Measurements from ENCODE around the gene OPN1MW3.
"Not testable (repeated sequence)": the region's sequence is repeated elsewhere in the genome, so short reads cannot be mapped to it uniquely, and the experiment has no call there.

Gene OPN1MW3

DNA sequence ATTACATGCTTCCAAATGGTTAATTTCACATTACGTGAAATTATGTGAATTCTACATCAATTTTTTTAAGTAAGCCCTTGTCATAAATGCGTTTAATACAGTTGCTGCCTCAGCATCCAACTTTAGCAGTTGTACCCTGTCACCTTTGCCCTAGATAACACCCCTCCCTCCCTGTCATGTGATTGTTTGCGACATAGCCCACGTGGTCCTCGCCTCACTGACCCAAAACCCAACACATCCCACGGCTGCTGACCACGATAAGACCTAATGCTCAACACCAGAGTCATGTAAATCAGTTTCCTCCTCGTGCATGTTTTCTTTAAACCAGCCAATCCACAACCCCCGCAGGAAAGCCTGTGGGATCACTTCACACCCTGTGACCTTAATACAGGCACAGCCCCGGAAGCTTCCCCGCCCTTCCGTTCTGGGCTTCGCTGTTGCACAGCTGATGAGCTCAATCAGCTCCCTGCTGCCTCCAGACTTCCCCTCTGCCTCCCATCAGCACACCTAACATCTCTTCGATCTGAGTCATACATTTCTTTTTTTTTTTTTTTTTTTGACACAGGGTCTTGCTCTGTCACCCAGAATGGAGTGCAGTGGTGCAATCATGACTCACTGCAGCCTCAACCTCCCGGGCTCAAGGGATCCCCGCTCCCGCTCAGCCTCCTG is 9.9 kb upstream of the OPN1MW3 start:
- H3K4me2 ChIP-seq (ENCODE audit: low read length); H3K4me1 ChIP-seq; H3K4me3 ChIP-seq (ENCODE audit: low read depth, low read length); H3K9me3 ChIP-seq (ENCODE audit: control insufficient read depth, low read length); H2AFZ ChIP-seq; H3K79me2 ChIP-seq; H3K27me3 ChIP-seq (ENCODE audit: control insufficient read depth, insufficient read depth, low read length); H3K36me3 ChIP-seq (ENCODE audit: control insufficient read depth, insufficient read depth, low read length); H3K27ac ChIP-seq; H3K9ac ChIP-seq: not testable (repeated sequence)

DNA sequence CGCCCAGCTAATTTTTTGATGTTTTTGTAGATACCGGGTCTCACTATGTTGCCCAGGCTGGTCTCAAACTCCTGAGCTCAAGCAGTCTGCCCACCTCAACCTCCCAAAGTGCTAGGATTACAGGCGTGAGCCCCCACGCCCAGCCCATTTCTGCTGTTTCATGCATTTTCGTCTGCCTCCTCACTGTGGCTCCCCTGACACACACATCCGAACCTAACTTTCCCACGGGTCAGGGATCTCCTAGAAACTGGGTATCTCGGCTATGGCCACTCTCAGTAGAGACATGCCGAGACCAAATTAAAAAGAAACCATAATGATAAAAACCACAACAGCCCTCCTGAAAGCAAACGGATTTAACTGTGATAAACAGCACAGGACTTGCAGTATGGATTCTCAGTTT is 9.3 kb upstream of the OPN1MW3 start:
- H3K9ac ChIP-seq; H3K27me3 ChIP-seq (ENCODE audit: control insufficient read depth, insufficient read depth, low read length); H3K4me2 ChIP-seq (ENCODE audit: low read length); H3K79me2 ChIP-seq; H3K4me1 ChIP-seq; H2AFZ ChIP-seq; H3K27ac ChIP-seq; H3K36me3 ChIP-seq (ENCODE audit: control insufficient read depth, insufficient read depth, low read length); H3K4me3 ChIP-seq (ENCODE audit: low read depth, low read length); H3K9me3 ChIP-seq (ENCODE audit: control insufficient read depth, low read length): not testable (repeated sequence)

DNA sequence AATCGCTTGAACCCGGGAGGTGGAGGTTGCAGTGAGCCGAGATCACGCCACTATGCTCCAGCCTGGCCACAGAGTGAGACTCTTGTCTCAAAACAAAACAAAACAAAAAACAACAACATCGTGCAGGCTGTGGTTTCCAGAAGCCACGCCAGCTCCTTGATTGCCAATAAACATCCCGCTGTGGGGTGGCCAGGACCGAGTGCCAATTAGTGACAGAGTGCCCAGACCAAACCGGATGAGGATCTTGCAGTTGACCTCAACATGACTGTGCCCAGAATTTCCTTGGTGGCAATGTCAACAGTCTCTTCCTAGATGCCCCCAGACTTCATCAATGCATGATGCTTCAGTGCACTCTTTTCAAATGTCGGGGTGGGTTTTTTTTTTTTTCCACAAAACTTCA is 1.3 kb downstream of the OPN1MW3 start:
- not testable (repeated sequence) for H3K9ac ChIP-seq; H3K9me3 ChIP-seq (ENCODE audit: control insufficient read depth, low read length); H3K79me2 ChIP-seq; H2AFZ ChIP-seq; H3K27me3 ChIP-seq (ENCODE audit: control insufficient read depth, insufficient read depth, low read length); H3K36me3 ChIP-seq (ENCODE audit: control insufficient read depth, insufficient read depth, low read length); H3K4me2 ChIP-seq (ENCODE audit: low read length); H3K27ac ChIP-seq; H3K4me3 ChIP-seq (ENCODE audit: low read depth, low read length); H3K4me1 ChIP-seq

- H3K27me3 ChIP-seq (ENCODE audit: control insufficient read depth, insufficient read depth, low read length); H3K79me2 ChIP-seq; H3K4me1 ChIP-seq; H3K9ac ChIP-seq; H2AFZ ChIP-seq; H3K36me3 ChIP-seq (ENCODE audit: control insufficient read depth, insufficient read depth, low read length); H3K4me3 ChIP-seq (ENCODE audit: low read depth, low read length); H3K4me2 ChIP-seq (ENCODE audit: low read length); H3K9me3 ChIP-seq (ENCODE audit: control insufficient read depth, low read length); H3K27ac ChIP-seq: not testable (repeated sequence)
Observed at GRCh38 chrX:154263072-154263471, 5.7 kb downstream of the OPN1MW3 start.

DNA sequence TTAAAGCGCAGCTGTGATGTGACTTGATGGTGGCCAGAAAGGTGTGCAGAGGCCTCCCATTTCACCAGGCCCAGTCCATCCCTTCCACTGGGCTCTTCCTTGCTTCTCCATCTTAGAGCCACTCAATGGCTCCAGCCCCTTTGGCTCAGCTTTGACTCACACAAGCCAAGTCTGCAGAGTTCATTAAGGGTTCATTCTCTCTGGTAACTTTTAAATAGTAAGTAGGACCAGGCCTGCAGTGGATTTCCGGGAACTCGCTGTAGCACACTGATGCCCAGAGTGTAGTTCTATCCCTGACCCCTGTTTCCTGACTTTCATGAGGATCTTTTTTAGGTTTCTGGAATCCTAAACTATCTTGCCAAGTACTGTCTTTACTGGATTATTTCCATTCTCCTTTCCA is 11.9 kb downstream of the OPN1MW3 start:
- H3K36me3 ChIP-seq (ENCODE audit: control insufficient read depth, insufficient read depth, low read length); H2AFZ ChIP-seq; H3K4me2 ChIP-seq (ENCODE audit: low read length); H3K9me3 ChIP-seq (ENCODE audit: control insufficient read depth, low read length); H3K4me3 ChIP-seq (ENCODE audit: low read depth, low read length); H3K79me2 ChIP-seq; H3K9ac ChIP-seq; H3K4me1 ChIP-seq; H3K27ac ChIP-seq; H3K27me3 ChIP-seq (ENCODE audit: control insufficient read depth, insufficient read depth, low read length): not testable (repeated sequence)

DNA sequence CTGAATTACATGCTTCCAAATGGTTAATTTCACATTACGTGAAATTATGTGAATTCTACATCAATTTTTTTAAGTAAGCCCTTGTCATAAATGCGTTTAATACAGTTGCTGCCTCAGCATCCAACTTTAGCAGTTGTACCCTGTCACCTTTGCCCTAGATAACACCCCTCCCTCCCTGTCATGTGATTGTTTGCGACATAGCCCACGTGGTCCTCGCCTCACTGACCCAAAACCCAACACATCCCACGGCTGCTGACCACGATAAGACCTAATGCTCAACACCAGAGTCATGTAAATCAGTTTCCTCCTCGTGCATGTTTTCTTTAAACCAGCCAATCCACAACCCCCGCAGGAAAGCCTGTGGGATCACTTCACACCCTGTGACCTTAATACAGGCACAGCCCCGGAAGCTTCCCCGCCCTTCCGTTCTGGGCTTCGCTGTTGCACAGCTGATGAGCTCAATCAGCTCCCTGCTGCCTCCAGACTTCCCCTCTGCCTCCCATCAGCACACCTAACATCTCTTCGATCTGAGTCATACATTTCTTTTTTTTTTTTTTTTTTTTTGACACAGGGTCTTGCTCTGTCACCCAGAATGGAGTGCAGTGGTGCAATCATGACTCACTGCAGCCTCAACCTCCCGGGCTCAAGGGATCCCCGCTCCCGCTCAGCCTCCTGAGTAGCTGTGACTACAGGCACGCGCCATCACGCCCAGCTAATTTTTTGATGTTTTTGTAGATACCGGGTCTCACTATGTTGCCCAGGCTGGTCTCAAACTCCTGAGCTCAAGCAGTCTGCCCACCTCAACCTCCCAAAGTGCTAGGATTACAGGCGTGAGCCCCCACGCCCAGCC is 27.3 kb downstream of the OPN1MW3 start:
- H3K9me3 ChIP-seq (ENCODE audit: control insufficient read depth, low read length); H3K27ac ChIP-seq; H2AFZ ChIP-seq; H3K27me3 ChIP-seq (ENCODE audit: control insufficient read depth, insufficient read depth, low read length); H3K4me3 ChIP-seq (ENCODE audit: low read depth, low read length); H3K9ac ChIP-seq; H3K4me2 ChIP-seq (ENCODE audit: low read length); H3K4me1 ChIP-seq; H3K36me3 ChIP-seq (ENCODE audit: control insufficient read depth, insufficient read depth, low read length); H3K79me2 ChIP-seq: not testable (repeated sequence)

- H3K9ac ChIP-seq; H3K27ac ChIP-seq; H3K9me3 ChIP-seq (ENCODE audit: control insufficient read depth, low read length); H3K79me2 ChIP-seq; H3K4me1 ChIP-seq; H3K27me3 ChIP-seq (ENCODE audit: control insufficient read depth, insufficient read depth, low read length); H3K36me3 ChIP-seq (ENCODE audit: control insufficient read depth, insufficient read depth, low read length); H3K4me3 ChIP-seq (ENCODE audit: low read depth, low read length); H2AFZ ChIP-seq; H3K4me2 ChIP-seq (ENCODE audit: low read length): not testable (repeated sequence)
Observed at GRCh38 chrX:154286406-154286805, 29.0 kb downstream of the OPN1MW3 start.
